Gastroesophageal sphincter (tissue), 3 donors: ENCODE results near the gene LMNTD2.

ENCODE experiments used
- POLR2AphosphoS5 ChIP-seq: sonication (generic); formaldehyde crosslinking; IDR thresholded peaks from one replicate; pipeline ENCODE4 v1.6.1; 2017; ENCODE audit warnings: antibody characterized with exemption
- TF ChIP-seq, protein P1 (sequence below), 4 experiments: fragments of 200-600 bp in 2 of 4; fragments of 450-650 bp in 2 of 4; sonication (generic) in 1 of 4; IDR thresholded peaks; one replicate each; pipeline ENCODE4 v1.5.1; 2017 to 2019; ENCODE audit warnings: antibody characterized with exemption in 4 of 4, mild to moderate bottlenecking in 2 of 4, moderate library complexity in 2 of 4

DNA sequence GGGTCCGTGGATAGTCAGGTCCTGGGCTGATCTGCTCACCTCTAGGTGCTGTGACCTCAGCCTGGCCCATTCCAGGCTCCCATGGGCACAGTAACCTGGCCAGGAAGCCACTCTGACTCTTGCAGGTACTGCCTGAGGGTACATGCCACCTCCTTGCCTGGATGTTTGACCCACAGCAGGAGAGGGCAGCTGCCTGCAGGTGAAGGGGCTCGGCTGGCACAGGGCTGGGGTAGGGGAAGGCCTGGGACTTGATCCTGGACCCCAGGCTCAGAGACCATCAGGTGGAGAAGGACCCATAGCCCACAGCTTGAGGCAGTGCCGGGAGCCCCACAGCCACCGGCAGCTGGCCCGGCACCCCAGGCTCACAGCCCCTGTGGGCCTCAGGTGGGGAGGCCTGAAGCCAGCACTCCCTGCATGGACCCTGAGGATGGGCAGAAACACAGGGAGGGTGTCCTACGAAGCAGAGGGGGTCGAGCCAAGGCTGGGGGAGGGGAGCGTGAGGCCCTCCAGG lies 20.5 kb downstream of the LMNTD2 start:
- no peak for TF ChIP-seq POLR2AphosphoS5
- TF ChIP-seq, protein P1, sequence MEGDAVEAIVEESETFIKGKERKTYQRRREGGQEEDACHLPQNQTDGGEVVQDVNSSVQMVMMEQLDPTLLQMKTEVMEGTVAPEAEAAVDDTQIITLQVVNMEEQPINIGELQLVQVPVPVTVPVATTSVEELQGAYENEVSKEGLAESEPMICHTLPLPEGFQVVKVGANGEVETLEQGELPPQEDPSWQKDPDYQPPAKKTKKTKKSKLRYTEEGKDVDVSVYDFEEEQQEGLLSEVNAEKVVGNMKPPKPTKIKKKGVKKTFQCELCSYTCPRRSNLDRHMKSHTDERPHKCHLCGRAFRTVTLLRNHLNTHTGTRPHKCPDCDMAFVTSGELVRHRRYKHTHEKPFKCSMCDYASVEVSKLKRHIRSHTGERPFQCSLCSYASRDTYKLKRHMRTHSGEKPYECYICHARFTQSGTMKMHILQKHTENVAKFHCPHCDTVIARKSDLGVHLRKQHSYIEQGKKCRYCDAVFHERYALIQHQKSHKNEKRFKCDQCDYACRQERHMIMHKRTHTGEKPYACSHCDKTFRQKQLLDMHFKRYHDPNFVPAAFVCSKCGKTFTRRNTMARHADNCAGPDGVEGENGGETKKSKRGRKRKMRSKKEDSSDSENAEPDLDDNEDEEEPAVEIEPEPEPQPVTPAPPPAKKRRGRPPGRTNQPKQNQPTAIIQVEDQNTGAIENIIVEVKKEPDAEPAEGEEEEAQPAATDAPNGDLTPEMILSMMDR (IDR thresholded peaks at IDR 0.05): no peak
